Stimulated activated CD4-positive, alpha-beta T cell treated with anti-CD3 and anti-CD28 coated beads, Interleukin-12 subunit alpha, Interleukin-12 subunit beta, amount 100 ng/mL, for 4 hours (primary cell): Measurements from ENCODE around the gene CALU.

Experiments used
- DNase-seq: peaks from one replicate; pipeline ENCODE4 v3.0.0-alpha.2; 2020

CALU gene

DNA sequence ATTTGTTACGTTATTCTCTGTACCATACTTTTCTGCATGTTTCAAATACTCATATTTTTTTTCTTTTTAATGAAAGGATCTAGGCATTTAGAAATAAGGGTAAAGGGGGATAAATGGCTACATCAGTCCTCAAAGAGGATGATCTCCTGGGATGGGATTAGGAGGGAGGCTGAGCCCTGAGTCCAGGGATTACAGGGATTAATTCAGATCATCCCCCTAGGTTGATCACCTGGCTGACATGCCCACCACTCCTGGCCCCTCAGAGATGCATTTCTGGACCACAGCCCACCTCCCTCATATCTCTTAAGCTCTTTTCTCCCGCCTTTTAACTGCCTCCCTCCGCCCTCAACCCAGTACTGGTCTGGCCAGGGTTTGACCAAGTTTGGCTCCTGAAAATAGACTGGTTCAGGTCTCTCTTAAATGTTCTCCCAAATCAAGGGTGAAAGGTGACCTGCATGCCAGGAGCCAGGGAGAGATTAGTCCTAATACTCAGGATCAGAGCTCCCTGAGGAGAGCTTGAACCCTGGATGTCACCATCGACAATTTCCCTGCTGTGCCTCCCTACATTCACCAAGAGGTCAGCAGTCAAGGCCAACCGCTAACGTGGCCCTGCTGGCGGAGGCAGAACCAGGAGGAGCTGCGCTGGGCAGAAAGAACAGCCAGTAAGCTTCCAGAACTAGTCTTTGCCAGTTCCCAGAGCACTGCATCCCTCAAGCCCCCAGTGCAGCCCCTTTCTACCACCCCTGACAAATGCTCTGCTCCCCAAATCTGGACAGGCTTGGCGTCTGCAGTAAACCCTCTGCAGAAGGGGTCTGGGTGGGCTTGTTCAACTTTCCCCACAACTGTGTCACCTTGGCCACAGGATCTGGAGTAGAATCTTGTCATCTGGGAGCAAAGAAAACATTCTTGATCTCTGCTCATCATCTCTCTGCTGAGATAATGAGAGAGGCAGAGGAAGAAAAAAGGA lies 49.6 kb downstream of the CALU start:
- no peak for DNase-seq

DNA sequence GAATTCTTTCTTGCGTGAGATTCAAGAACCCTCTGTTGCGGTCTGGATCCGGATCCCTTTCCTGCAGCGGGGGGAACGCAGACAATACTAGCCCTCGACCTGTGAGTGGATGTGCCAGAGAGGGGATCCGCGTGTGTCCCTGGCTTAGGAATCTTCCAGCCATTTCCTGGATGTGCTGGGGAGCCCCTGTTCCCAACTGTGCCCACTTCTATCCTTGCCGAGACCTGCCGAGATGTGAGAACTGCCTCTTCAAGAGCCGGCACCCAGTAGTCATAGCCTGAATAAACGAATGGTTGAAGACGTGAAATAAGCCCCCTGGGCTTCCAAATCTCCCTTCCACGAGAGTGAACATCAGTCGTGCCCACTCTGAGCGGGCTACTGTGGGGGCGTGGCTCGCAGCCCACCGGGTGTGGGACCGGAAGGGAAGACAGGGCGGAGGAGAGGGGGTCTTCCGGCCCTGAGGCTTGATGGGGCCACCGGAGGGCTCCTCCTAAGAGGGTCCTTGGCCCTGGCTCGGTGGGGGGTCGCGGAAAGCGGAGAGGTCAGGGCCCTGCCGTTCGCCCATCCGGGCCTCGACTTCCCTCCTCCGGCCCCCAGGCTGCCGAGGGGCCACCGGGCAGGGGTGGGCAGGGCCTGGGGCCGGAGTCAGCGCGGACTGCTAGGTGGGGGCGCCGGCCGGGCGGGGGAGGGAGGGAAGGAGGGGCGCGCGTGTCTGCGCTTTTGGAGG lies 51.3 kb downstream of the CALU start:
- DNase-seq, result no peak

DNA sequence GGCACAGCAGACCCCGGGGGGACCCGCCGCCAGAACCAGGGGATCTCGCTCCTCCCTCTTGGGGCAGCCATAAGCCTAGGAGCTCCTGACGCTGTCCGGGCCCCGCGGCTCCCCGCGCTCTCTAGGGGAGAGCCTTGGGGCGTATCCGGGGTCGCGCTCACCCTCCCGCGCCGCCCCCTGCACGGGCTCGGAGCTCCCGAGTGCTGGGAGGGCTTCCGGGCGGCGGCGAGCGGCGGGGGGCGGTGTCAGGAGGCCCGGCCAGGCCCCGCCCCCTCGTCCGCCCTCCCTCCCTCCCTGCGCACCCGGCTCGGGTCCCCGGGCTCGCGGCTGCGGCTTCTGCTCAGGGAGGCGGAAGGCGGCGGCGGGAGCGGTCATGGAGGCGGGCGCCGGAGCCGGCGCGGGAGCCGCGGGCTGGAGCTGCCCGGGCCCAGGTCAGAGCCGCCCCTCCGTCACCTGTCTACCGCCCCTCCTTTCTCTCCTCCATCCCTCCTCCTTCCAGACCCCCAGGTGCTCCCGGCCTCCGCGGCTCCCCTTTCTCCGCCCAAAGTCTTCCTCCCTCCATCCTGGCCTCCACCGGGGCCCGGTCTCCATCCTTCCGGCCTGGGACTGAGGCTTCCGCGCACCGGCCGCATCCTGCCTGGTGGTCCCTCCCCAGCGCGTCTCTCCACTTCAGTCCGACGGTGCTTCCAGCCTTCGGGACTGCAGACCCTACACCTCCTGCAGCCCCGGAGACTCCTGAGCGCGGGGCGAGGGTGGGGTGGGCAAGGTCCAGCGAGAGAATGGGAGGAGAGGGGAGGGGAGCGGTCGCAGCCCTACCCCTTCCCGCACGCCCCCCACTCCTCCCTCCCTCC lies 52.2 kb downstream of the CALU start, which contains the start of gene CCDC136:
CCDC136 (plus strand) TSS at position 848 of the 851 bp plus-strand sequence. CDS start 444 bp downstream, outside the sequence.
- DNase-seq, result peak; percentile 81

DNA sequence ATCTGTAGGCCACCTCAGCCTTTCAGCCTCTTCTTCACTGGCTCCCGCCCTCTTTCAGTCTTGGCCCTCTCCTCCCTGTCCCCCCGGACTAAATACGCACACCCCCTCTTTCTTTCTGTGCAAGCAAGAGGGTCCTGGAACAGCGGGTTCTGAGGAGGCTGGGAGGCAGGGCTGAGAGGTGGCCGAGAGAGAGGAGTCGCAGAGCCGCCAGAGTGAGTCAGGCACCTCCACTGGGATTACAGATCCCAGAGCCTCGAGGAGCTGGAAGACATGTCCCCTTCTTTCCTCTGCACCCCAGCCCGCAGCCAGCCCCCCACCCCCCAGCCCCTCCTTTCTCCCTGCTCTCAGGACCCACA lies 52.8 kb downstream of the CALU start:
- no peak for DNase-seq

DNA sequence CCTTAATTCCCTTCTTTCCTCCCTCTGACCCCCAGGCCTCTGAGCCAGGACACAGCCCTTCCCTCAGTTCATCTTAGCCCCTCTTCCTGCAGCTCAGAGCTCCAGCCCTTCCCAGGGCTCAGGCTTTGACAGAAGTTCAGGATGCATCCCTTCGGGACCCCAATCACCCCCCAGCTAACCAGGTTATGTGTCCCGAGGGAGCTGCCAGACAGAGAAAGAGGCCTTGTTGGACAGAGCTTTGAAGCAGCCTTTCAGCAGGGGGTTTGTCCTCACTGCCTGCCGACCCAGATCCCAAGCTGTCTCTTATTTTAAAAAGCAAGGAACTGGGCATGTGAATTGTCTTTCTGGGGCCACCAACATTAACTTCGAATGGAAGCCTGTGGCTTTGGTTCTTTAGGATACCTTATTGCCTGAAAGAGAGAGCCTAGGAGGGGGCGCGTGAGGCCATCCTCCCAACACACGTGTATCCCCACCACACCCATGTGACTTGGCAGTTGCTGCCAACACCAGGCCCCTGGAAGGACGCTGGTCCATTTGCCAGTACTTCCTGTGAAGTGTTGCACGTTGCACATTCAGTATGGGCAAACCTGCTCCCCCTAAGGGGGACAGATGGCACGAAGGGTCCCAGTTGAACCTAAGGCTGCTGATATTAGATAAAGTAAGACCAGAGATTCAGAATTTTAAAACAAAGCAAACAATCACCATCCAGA lies 53.5 kb downstream of the CALU start:
- DNase-seq, result no peak

DNA sequence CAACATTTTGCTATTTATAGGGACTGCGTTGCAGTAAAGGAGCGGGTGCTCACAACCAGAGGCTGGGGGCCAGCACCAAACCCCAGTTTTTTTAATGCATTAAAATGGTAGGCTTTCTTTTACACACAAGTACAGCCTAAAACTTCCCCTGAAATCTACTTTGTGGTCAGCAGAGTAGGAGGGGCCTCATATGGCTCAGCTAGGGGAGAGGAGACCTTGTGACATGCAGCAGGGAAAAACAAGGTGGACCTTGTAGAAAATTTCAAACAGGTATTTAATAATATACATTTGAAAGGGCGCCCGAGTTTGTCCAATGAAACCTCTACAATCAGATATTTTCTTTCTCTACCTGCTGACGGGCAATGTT lies 54.0 kb downstream of the CALU start:
- DNase-seq, result no peak

DNA sequence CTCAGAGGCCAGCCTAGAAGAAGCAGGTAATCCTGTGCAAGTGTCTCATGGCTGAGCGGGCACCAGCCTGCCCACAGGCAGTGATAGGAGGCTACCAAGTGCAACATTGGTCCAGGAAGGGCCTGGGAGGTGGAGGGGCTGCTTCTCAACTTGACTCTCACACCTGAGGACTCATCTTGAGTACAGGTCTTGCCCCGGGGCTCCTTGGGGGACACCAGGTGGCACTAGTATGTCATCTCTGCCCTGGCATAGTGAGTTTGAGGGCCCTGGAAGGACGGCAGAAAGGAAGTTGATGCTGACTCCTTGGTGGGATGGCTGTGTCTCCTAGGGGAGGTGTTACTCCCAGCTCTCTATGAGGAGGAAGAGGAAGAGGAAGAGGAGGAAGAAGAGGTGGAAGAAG lies 54.9 kb downstream of the CALU start:
- DNase-seq, result no peak

DNA sequence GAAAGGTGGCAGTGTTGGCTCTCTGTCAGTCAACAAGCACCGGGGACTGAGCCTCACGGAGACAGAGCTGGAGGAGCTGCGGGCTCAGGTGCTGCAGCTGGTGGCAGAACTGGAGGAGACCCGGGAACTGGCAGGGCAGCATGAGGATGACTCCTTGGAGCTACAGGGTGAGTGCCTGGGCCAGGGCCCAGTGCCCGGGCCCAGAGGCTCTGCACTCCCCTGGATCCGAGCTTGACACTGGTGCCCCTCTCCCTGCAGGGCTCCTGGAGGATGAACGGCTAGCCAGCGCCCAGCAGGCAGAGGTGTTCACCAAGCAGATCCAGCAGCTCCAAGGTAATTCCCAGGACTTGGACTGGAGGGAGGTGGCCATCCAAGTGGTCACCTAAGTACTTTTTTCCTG lies 55.3 kb downstream of the CALU start:
- DNase-seq, result no peak

DNA sequence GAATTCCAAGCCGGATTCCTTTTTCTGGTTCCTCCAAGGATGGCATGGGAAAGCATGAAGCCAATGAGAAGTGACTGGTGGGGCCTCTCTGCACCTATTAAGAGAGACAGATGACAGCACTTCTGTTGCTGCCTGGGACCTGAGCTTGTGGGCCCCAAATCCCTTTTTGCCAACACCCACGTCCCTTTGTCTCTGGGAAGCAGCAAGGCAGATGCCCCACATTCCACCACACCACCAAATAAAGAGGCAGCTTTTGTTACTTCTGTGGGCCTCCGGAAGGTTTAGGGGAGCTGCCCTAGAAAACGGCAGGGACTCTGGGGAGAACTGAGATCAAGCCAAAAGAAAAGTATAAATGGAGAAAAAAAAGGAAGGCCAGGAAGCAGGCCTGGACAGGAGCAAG lies 56.0 kb downstream of the CALU start:
- no peak for DNase-seq

DNA sequence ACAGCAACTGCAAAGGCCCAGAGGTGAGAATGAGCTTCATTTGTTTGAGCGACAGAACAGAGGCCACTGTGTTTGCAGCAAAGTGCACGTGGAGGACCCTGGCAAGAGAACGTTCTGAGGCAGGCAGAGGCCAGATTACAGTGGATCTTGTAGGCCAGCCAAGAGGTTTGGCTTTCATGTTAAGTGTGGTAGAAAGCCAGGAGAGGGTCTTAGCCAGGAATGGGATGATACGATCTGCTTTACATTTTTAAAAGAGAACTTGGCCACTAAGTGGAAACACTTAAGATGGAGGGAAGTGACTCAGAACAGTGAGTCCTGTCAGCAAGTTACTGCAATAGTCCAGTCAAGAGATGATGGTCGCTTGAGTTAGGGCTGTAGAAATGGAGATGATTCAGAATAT lies 57.2 kb downstream of the CALU start:
- DNase-seq, result no peak

DNA sequence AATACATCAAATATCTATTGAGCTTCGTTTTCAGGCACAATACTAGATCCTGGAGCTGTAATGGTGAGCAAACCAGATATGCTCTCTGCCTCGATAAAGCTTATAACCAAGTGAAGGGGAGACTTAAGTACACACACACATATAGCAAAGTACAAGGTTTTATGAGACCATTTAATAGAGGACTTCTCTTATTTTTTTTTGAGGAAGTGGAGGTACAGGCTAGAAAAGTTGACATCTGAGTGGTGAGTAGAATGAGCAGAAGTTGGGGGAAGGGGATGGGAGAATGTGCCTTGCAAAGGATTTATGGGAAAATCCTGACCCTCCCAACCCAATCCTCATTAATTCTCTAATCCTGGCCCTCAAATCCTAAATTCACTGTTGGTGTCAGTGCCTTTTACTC lies 60.3 kb downstream of the CALU start:
- DNase-seq, result no peak

DNA sequence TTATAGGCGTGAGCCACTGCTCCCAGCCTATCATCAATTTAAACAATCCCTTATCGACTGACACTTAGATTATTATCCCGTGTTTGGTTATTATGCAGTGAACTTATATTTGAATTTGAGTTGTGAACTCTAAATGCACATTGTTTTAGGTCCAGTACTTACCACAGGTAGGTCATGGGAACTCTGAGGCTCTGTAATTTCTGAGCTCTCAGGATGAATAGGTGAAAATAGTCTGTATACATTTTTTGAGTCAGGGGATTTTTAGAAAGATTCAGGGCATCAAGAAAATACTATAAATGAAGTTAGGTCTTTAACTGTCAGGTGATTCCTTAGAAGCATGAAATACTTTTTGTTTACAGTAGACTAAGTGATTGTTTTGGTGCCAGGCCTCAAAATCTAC lies 61.4 kb downstream of the CALU start:
- no peak for DNase-seq

DNA sequence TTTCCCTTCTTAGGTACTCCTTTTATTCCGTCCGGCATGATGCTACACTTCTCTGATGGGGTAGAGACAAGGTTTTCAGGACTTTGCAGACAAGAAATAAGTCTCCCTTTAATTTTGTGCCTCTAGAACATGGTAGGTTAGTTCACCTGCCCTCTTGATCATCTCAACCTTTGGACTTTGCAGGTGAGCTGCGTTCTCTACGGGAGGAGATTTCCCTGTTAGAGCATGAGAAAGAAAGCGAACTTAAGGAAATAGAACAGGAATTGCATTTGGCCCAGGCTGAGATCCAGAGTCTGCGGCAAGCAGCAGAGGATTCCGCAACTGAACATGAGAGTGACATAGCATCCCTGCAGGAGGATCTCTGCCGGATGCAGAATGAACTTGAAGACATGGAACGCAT lies 61.8 kb downstream of the CALU start:
- DNase-seq, result no peak

DNA sequence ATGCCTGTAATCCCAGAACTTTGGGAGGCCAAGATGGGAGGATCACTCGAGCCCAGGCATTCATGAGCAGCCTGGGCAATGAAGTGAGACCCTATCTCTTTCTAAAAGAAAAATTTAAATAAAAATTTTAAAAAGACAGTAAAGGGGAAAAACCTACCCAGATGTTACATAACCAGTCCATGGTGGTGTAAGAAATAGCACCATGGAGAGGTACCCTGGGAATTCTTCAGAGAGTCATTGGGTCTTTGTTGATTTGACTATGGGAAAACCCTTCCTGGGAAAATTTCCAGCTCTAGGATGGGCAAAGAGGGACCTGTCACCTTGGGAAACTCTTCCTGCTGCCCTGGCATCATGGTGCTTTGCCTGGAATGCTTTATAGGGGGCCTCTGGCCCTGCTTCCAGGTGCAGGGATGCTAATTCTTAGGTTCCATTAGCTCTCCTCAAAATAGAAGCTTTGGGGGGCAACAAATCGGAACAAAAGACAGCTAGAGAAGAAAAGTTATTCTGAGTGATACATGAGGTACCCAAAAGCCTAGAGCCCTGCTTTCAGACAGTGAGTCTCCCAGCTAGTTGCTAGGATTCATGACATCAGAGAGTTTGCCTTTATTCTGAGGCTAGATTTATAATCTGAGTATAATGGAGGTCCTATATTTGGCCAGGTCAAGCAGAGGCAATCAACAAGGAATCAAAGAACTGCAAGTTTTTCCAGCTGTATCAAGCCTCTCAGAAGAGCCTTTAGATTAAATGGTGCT lies 62.7 kb downstream of the CALU start:
- DNase-seq, result no peak

DNA sequence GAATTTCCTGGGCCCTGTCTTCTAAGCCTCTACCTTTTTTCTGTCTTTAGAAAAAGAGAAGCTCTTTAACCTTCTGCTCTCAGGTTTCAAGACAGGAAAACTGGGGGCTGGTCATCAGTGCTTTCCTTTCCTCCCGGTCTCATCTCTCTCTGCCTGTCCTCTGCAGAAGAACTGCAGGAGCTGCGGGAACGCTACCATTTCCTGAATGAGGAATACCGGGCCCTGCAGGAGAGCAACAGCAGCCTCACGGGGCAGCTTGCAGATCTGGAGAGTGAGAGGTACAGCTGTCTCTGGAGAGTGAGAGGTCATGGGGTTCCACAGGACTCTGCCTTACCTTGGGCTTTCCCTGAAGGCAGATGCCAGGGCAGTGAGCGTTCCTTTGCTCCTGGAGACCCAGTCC lies 65.3 kb downstream of the CALU start:
- no peak for DNase-seq

DNA sequence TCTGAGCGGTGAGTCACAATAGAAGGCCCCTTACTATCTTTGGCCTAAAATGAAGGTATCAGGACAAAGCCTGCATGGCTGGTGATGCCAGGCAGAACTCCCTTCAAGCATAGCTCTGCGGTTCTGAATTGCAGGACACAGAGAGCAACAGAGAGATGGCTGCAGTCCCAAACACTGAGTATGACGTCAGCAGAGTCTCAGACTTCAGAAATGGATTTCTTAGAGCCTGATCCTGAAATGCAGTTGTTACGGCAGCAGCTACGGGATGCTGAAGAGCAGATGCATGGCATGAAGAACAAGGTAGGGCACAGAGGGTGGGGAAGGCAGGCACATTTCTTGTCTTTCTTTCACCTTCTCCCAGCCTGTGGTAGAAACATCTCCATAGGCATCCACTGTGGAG lies 66.1 kb downstream of the CALU start:
- DNase-seq, result no peak

DNA sequence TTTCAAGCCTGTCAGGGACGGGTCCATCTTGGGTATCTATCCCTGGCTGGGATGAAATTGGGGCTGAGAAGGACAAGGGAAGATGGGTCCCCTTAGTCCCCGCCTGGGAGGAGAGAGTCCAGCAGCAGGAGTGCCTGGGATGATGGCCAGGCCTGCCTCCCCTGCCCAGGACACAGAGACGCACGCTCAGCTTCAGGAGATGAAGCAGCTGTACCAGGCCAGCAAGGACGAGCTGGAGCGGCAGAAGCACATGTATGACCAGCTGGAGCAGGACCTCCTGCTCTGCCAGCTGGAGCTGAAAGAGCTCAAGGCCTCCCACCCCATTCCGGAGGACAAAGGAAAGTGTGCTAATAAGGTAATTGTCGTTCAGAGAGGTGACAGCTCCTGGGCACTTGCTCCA lies 68.0 kb downstream of the CALU start:
- no peak for DNase-seq

DNA sequence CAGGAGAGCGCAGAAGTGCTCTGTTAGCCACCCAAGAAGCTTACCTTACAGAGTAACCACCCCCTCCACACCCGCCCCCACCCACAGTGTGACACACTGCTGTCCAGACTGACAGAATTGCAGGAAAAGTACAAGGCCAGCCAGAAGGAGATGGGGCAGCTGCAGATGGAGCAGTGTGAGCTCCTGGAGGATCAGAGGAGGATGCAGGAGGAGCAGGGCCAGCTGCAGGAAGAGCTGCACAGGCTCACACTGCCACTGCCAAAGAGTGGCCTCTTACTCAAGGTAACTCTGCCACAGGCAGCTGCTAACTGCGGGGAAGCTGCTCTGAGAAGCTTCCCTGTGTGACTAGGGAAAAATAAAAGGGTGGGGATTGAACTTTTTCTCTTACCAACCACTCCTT lies 70.2 kb downstream of the CALU start:
- DNase-seq, result no peak

DNA sequence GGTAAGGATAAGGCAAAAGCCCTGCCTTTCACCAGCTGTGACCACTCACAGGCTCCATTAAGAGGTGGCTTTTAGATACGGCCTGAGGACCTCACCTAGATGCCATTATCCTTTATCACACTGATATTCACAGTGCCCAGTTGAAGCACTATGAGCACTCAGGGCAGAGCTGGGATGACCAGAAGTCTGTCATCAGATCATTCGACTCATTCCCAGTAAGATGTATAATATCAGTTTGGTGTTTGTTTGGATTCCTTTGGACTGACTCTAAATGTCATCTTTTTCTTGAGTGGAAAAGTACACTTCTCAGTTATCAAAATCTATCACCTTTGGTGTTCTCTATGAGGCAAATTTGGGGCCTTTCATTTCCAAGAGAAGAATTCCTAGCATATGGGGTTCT lies 71.3 kb downstream of the CALU start:
- DNase-seq, result no peak

DNA sequence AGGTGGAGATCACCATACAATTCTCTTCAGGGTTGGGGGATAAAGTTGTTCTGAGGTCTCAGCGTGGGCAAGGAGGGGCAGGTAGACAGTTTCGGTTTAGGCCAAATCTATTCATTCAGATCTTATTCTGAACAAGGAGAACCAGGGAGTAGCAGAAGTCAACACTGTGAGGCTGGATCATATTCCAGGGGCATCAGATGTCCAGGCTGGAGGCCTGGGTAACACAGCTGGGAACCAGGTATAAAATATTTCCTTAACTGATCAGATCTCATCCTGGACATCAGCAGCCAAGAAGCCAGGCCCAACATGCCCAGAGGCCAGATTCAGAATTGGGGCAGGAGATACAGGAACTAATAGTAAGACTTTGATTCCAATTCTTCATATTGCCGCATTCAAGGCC lies 71.8 kb downstream of the CALU start:
- DNase-seq, result no peak

DNA sequence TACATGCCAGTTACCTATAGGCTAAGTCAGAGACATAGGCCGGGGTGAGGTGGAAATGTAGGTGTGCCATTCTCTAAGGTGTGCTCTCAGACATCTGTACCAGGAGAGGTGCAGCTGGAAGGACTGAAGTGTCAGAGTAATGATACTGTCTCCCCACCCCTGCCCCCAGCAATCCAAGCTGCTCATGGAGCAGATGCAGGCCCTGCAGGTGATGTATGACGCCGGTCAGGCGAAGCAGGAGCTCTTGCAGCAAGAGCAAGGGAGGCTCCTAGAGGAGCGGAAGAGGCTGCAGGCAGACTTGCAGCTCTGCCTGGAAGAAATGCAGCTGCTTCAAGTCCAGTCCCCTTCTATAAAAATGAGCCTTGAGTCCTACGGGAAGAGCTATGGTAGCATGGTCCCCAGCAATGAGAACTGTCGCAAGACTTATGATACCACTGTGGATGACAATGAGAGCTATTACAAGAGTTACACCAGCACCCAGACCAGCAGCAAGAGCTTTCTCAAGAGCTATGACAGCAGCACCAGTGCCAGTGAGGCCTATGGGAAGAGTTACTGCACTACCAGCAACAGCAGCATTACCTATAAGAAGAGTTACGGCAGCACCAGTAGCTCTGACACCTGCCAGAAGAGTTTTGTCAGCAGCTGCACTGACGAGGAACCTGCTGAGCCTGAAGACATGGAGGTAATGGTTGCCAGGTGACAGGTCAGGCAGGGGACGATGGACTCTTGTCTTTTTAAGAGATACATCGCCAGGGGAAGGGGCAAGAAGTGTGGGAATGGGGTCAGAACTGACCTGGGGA lies 72.7 kb downstream of the CALU start:
- DNase-seq, result no peak
